NB4 (cell line): Measurements from ENCODE around the gene LPGAT1.

Source experiments
- MYC ChIP-seq: IDR thresholded peaks from 2 replicates; pipeline ENCODE4 v1.6.1; 2011; ENCODE audit warnings: low read depth, low read length
- POLR2A ChIP-seq: IDR thresholded peaks from 2 replicates; pipeline ENCODE4 v1.6.1; 2011; ENCODE audit warnings: mild to moderate bottlenecking; ENCODE audit not compliant: insufficient read length; ENCODE audit errors: extremely low read depth
- TF ChIP-seq, protein P1 (sequence below): IDR thresholded peaks from one replicate; pipeline ENCODE4 v1.5.1; 2012; ENCODE audit warnings: low read depth, low read length
- TF ChIP-seq, protein P2 (sequence below): IDR thresholded peaks from 2 replicates; pipeline ENCODE4 v1.6.1; 2011; ENCODE audit warnings: low read depth, low read length

DNA sequence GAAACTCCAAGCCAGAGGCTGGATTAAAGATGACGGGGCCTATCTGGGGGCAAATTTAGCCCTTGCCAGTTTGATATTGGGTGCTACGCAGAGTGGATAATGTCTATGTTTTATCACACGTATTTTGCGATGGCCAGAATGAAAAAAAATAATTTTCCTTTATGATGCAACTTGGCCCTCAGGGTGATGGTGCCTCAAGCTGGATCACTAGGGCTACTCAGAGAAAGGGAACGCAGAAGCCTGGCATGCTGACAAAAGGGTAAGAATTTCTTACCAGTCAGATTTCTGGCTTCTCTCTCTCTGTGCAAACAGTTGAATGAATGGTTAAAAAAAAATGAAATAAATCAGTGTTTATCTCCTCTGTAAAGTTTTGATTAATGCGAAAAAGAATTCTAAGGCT is 122.6 kb downstream of the LPGAT1 start:
- TF ChIP-seq MYC (no peak), POLR2A (no peak)
- TF ChIP-seq, protein P1, sequence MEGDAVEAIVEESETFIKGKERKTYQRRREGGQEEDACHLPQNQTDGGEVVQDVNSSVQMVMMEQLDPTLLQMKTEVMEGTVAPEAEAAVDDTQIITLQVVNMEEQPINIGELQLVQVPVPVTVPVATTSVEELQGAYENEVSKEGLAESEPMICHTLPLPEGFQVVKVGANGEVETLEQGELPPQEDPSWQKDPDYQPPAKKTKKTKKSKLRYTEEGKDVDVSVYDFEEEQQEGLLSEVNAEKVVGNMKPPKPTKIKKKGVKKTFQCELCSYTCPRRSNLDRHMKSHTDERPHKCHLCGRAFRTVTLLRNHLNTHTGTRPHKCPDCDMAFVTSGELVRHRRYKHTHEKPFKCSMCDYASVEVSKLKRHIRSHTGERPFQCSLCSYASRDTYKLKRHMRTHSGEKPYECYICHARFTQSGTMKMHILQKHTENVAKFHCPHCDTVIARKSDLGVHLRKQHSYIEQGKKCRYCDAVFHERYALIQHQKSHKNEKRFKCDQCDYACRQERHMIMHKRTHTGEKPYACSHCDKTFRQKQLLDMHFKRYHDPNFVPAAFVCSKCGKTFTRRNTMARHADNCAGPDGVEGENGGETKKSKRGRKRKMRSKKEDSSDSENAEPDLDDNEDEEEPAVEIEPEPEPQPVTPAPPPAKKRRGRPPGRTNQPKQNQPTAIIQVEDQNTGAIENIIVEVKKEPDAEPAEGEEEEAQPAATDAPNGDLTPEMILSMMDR, result no peak
- TF ChIP-seq, protein P2, sequence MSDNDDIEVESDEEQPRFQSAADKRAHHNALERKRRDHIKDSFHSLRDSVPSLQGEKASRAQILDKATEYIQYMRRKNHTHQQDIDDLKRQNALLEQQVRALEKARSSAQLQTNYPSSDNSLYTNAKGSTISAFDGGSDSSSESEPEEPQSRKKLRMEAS, result no peak
